ENCODE results near the gene IFITM1. TPM values are rescaled to one million over a fixed set of nuclear protein-coding genes. Genes with fewer than 3 reads are reported as not detected.
"Not testable (repeated sequence)": the region's sequence is repeated elsewhere in the genome, so short reads cannot be mapped to it uniquely, and the experiment has no call there.

The IFITM1 gene
- total RNA-seq, 1 donor: 76.4 TPM

DNA sequence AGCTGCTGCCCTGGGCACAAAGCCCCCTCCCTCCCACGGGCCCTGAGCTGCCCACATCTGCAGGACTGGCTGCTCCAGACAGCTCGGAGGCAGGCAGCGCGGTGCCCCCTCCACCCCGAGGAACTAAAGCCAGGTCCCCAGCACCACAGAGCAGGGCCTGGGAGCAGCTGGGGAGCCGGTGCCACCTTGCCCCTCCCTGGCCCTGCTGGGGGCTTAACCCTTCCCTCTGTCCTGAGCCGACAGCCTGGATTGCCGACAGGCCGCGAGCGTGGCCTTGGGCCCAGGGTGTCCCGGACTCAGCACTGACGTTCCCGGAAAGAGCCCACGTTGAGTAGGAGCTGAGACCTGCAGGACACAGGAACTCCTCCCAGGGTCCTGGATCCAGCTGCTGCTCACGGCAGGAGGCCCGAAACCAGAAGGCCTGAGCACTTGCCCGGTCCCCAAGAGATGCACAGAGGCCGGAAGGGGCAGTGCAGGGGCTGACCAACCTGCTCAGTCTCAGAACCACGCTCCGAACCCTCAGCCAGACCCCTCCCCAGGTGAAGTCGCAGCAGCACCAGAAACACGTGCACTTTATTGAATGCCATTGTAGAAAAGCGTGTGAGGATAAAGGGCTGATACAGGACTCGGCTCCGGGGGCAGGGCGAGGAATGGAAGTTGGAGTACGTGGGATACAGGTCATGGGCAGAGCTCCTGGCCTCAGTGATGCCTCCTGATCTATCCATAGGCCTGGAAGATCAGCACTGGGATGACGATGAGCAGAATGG lies 5.5 kb downstream of the IFITM1 start:
- peak; percentile 34 for DNase-seq (ENCODE audit: low read depth)
- peak overlapping the region; percentile 70 for H3K4me3 ChIP-seq (ENCODE audit: low read depth, low read length)

DNA sequence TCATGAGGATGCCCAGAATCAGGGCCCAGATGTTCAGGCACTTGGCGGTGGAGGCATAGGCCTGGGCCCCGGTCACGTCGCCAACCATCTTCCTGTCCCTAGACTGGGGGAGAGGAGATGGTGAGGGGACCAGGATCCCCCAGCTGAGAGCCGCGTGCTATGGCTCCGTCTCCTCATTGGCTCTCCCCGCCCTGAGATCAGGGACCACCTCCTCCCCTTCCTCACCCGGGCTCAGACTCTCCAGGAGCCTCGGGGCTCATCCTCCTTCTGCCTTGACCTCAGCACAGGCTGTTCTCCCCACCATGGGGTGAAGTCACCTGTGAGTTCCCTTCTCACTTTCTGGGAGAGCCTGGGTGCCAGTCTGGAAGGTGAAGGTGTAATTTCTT lies 6.0 kb downstream of the IFITM1 start:
- peak overlapping the region; percentile 70 for H3K4me3 ChIP-seq (ENCODE audit: low read depth, low read length)
- peak; percentile 15 for DNase-seq (ENCODE audit: low read depth)

- no peak for TF ChIP-seq CTCF (IDR thresholded peaks at IDR 0.05; ENCODE audit: insufficient read depth, low read depth, low read length)
- no peak overlapping the region for H3K4me3 ChIP-seq (ENCODE audit: low read depth, low read length)
- DNase-seq (ENCODE audit: low read depth): peak; percentile 16
Measured at GRCh38 chr11:324156-324555, 10.3 kb downstream of the IFITM1 start.

DNA sequence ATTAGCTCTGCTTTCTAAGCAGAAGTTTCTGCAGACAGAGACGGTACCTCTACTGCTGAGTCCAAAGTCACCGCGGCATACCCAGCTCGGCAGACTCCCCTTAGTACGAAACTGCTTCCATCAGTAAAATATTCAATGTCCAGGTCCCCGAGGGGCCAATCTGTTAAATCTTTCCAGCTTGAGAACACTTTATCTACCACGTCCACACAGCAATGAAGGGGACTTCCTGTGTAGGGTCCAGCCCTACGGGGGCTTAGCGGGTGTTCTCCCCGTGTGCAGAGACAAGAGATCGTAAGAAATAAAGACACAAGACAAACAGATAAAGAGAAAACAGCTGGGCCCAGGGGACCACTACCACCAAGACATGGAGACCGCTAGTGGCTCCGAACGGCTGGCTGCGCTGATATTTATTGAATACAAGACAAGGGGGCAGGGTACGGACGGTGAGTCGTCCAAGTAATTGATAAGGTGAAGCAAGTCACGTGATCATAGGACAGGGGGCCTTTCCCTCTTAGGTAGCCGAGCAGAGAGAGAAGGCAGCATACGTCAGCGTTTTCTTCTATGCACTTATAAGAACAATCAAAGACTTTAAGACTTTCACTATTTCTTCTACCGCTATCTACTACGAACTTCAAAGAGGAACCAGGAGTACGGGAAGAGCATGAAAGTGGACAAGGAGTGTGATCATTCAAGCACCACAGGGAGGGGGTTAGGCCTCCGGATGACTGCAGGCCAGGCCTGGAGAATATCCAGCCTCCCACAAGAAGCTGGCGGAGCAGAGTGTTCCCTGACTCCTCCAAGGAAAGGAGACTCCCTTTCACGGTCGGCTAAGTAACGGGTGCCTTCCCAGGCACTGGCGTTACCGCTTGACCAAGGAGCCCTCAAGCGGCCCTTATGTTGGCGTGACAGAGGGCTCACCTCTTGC lies 11.0 kb downstream of the IFITM1 start:
- peak; percentile 36 for DNase-seq (ENCODE audit: low read depth)
- not testable (repeated sequence) for H3K4me3 ChIP-seq (ENCODE audit: low read depth, low read length)

- TF ChIP-seq CTCF (IDR thresholded peaks at IDR 0.05; ENCODE audit: insufficient read depth, low read depth, low read length): no peak
- no peak for DNase-seq (ENCODE audit: low read depth)
- H3K4me3 ChIP-seq (ENCODE audit: low read depth, low read length): no peak overlapping the region
Measured at GRCh38 chr11:325796-326591, 12.2 kb downstream of the IFITM1 start.

DNA sequence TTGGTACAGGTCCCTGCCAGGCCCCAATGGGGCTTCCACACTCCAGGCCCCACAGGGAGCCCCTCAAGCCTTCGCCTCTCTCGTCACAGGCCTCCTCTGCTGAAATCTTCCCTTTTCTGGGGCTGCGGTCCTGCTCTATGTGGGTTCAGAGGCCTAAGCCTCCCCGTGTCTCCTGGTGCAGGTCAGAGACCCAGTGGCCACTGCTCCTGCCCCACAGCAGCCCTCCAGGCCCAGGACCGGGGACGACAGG lies 12.7 kb downstream of the IFITM1 start:
- no peak for DNase-seq (ENCODE audit: low read depth)
- TF ChIP-seq CTCF (IDR thresholded peaks at IDR 0.05; ENCODE audit: insufficient read depth, low read depth, low read length): no peak
- H3K4me3 ChIP-seq (ENCODE audit: low read depth, low read length): no peak overlapping the region

DNA sequence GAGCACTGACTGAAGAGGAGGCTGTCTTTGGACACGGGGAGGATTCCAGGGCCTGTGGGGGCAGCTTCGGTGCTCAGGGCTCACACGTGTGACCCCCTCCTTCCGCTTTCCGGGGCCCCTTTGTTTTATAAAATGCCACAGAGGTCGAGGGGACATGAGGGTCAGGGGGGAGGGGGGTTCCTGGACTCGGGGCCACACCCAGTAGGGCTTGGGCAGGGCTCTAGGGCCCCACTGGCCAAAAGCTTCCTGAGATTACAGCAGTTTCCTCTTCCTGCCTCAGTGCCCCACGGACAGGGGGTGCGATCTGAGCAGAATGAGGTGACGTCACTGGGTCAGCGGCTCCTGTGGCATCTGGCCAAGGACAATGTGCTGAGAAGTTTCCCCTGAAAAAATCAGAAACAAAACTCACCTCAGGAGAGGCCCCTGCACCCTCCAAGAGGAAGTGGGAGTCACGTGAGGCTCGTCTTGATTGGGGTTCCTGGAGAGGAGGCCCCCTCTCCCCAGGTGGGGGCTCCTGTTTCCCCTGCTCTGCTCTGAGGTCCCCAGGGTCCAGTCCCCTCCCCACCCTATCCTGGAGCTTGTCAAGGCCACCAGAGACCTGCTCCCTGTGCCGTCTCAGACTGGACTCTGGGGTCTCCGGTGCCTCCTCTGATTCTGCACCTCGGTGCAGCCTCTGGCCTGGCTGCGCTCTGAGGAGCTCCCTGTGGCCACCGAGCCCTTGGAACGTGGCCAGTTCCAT lies 13.2 kb downstream of the IFITM1 start:
- TF ChIP-seq CTCF (IDR thresholded peaks at IDR 0.05; ENCODE audit: insufficient read depth, low read depth, low read length): no peak
- peak; percentile 74 for DNase-seq (ENCODE audit: low read depth)
- no peak overlapping the region for H3K4me3 ChIP-seq (ENCODE audit: low read depth, low read length)

GRCh38 chr11:327581-327923 lies 13.7 kb downstream of the IFITM1 start:
- H3K4me3 ChIP-seq (ENCODE audit: low read depth, low read length): no peak overlapping the region
- TF ChIP-seq CTCF (IDR thresholded peaks at IDR 0.05; ENCODE audit: insufficient read depth, low read depth, low read length): no peak
- DNase-seq (ENCODE audit: low read depth): no peak

Data from fibroblast of villous mesenchyme (primary cell).